ENCODE results near the gene RAI1.

Gene RAI1

GRCh38 chr17:17767154-17767869 lies 86.1 kb downstream of the RAI1 start:
- no peak for DNase-seq (ENCODE audit: low read depth)

GRCh38 chr17:17767887-17768418 lies 86.7 kb downstream of the RAI1 start:
- no peak for DNase-seq (ENCODE audit: low read depth)

GRCh38 chr17:17768424-17769088 lies 87.3 kb downstream of the RAI1 start:
- DNase-seq (ENCODE audit: low read depth) = no peak

GRCh38 chr17:17769869-17770631 lies 88.8 kb downstream of the RAI1 start:
- no peak for DNase-seq (ENCODE audit: low read depth)

- no peak for DNase-seq (ENCODE audit: low read depth)
Observed at GRCh38 chr17:17770632-17771044, 89.4 kb downstream of the RAI1 start.

GRCh38 chr17:17771498-17772201 lies 90.4 kb downstream of the RAI1 start:
- no peak for DNase-seq (ENCODE audit: low read depth)

- no peak for DNase-seq (ENCODE audit: low read depth)
Observed at GRCh38 chr17:17772231-17772630, 91.0 kb downstream of the RAI1 start.

GRCh38 chr17:17774009-17774881 lies 93.0 kb downstream of the RAI1 start:
- DNase-seq (ENCODE audit: low read depth) = no peak

GRCh38 chr17:17776889-17777288 lies 95.6 kb downstream of the RAI1 start:
- DNase-seq (ENCODE audit: low read depth) = no peak

GRCh38 chr17:17778308-17779014 lies 97.2 kb downstream of the RAI1 start:
- DNase-seq (ENCODE audit: low read depth) = no peak

- no peak for DNase-seq (ENCODE audit: low read depth)
Observed at GRCh38 chr17:17779015-17779611, 97.9 kb downstream of the RAI1 start.

GRCh38 chr17:17780922-17781590 lies 99.8 kb downstream of the RAI1 start:
- DNase-seq (ENCODE audit: low read depth) = no peak

GRCh38 chr17:17781591-17782496 lies 100.6 kb downstream of the RAI1 start:
- DNase-seq (ENCODE audit: low read depth) = no peak

- no peak for DNase-seq (ENCODE audit: low read depth)
Observed at GRCh38 chr17:17782523-17783115, 101.4 kb downstream of the RAI1 start.

- no peak for DNase-seq (ENCODE audit: low read depth)
Observed at GRCh38 chr17:17783116-17783824, 102.0 kb downstream of the RAI1 start.

GRCh38 chr17:17783825-17784656 lies 102.8 kb downstream of the RAI1 start:
- DNase-seq (ENCODE audit: low read depth) = no peak
